ENCODE measurements around the gene LMBR1.

DNA sequence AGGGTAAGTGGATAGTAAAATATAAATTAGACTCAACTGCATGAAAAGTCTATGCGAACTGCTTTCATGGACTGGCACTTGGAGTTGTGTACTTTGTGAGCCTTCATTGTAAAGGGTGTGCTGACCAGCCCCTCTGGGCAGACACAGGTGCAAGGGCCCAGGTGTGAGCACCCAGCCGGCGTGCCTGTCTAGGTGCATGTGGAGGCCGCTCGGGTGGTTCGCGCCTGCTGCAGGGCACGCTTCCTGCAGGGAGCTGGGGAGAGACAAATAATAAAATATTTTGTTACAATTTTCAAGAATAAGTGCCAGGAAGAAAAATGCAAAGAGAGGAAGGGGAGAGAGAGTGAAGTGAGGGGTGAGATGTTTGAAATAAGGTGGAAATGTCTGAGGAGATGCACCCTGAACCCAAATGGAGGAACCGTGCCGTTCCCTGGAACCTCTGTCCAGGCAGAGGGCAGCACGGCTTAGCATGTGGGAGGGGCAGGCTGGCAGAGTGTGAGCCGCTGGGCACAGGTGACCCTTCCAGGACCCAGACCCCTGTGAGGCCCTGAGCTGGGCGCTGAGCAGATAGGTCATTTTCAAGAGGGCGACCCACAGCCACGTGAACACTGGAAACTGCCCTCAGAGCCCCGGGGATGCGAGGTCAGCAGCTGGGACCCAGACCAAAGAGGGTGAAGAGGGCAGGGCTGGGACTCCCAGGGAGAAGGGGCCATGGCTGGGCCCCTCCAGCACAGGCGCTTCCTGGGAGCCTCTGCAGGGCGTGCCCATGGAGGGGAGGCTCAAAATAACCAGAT lies 223.8 kb downstream of the LMBR1 start:
- TF ChIP-seq POLR2A (IDR thresholded peaks at IDR 0.05; ENCODE audit: low read depth, low read length) (no peak), CEBPB (IDR thresholded peaks at IDR 0.05; ENCODE audit: low read depth, low read length) (no peak), CHD1 (IDR thresholded peaks at IDR 0.05; ENCODE audit: low read depth, low read length) (no peak), SMC3 (IDR thresholded peaks at IDR 0.05; ENCODE audit: low read depth, low read length) (no peak), MAZ (IDR thresholded peaks at IDR 0.05; ENCODE audit: borderline replicate concordance, low read depth, low read length) (no peak), RCOR1 (IDR thresholded peaks at IDR 0.05; ENCODE audit: insufficient replicate concordance, low read length) (no peak)
- TF ChIP-seq, protein P1, sequence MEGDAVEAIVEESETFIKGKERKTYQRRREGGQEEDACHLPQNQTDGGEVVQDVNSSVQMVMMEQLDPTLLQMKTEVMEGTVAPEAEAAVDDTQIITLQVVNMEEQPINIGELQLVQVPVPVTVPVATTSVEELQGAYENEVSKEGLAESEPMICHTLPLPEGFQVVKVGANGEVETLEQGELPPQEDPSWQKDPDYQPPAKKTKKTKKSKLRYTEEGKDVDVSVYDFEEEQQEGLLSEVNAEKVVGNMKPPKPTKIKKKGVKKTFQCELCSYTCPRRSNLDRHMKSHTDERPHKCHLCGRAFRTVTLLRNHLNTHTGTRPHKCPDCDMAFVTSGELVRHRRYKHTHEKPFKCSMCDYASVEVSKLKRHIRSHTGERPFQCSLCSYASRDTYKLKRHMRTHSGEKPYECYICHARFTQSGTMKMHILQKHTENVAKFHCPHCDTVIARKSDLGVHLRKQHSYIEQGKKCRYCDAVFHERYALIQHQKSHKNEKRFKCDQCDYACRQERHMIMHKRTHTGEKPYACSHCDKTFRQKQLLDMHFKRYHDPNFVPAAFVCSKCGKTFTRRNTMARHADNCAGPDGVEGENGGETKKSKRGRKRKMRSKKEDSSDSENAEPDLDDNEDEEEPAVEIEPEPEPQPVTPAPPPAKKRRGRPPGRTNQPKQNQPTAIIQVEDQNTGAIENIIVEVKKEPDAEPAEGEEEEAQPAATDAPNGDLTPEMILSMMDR (conservative IDR thresholded peaks at IDR 0.05; ENCODE audit: low read depth, low read length), result no peak

Data from IMR-90 (cell line).